ENCODE results near the gene SH3GL2.

SH3GL2 gene

GRCh38 chr9:17824191-17824590 is 245.3 kb downstream of the SH3GL2 start:
- no peak for DNase-seq

- DNase-seq, result no peak
Measured at GRCh38 chr9:17824616-17825264, 245.9 kb downstream of the SH3GL2 start.

GRCh38 chr9:17825265-17825659 is 246.4 kb downstream of the SH3GL2 start:
- no peak for DNase-seq

GRCh38 chr9:17829064-17829463 is 250.2 kb downstream of the SH3GL2 start:
- no peak for DNase-seq

- DNase-seq, result no peak
Measured at GRCh38 chr9:17829812-17830385, 251.0 kb downstream of the SH3GL2 start.

- DNase-seq, result no peak
Measured at GRCh38 chr9:17832812-17833211, 253.9 kb downstream of the SH3GL2 start.

- DNase-seq, result no peak
Measured at GRCh38 chr9:17833846-17834245, 255.0 kb downstream of the SH3GL2 start.

GRCh38 chr9:17837965-17838364 is 259.1 kb downstream of the SH3GL2 start:
- no peak for DNase-seq

- no peak for DNase-seq
Measured at GRCh38 chr9:17839776-17840175, 260.9 kb downstream of the SH3GL2 start.

GRCh38 chr9:17843236-17843635 is 264.4 kb downstream of the SH3GL2 start:
- DNase-seq, result no peak
